HG02610 (cell line): ENCODE measurements around the gene RREB1.
A peak's percentile ranks its signal among the peaks of the same experiment; 100 is the strongest.

ENCODE experiments used
- ATAC-seq: cut with Tn5 transposase; IDR thresholded peaks from one replicate; pipeline ENCODE4 v1.9.1; 2021; ENCODE audit warnings: mild to moderate bottlenecking, moderate library complexity; ENCODE audit not compliant: unreplicated experiment

The RREB1 gene

GRCh38 chr6:7185561-7185960, 77.8 kb downstream of the RREB1 start:
- ATAC-seq = no peak

- peak; percentile 85 for ATAC-seq
Observed at GRCh38 chr6:7188492-7188891, 80.7 kb downstream of the RREB1 start.

GRCh38 chr6:7189101-7189758, 81.5 kb downstream of the RREB1 start:
- no peak for ATAC-seq

- ATAC-seq = no peak
Observed at GRCh38 chr6:7190791-7191190, 83.0 kb downstream of the RREB1 start.

GRCh38 chr6:7193122-7193521, 85.4 kb downstream of the RREB1 start:
- no peak for ATAC-seq

GRCh38 chr6:7194657-7195056, 86.9 kb downstream of the RREB1 start:
- no peak for ATAC-seq

GRCh38 chr6:7195339-7196018, 87.7 kb downstream of the RREB1 start:
- no peak for ATAC-seq

- ATAC-seq = no peak
Observed at GRCh38 chr6:7196019-7196402, 88.2 kb downstream of the RREB1 start.

- ATAC-seq = no peak
Observed at GRCh38 chr6:7196685-7197283, 89.0 kb downstream of the RREB1 start.

GRCh38 chr6:7197747-7198146, 90.0 kb downstream of the RREB1 start:
- no peak for ATAC-seq

GRCh38 chr6:7198833-7199800, 91.4 kb downstream of the RREB1 start:
- ATAC-seq = no peak

- ATAC-seq = no peak
Observed at GRCh38 chr6:7200598-7201443, 93.1 kb downstream of the RREB1 start.

GRCh38 chr6:7201444-7201731, 93.6 kb downstream of the RREB1 start:
- ATAC-seq = no peak

GRCh38 chr6:7201732-7202541, 94.2 kb downstream of the RREB1 start:
- ATAC-seq = peak; percentile 95

- ATAC-seq = no peak
Observed at GRCh38 chr6:7202950-7203349, 95.2 kb downstream of the RREB1 start.

- no peak for ATAC-seq
Observed at GRCh38 chr6:7203939-7204338, 96.2 kb downstream of the RREB1 start.

- no peak for ATAC-seq
Observed at GRCh38 chr6:7204726-7205125, 97.0 kb downstream of the RREB1 start.

- ATAC-seq = no peak
Observed at GRCh38 chr6:7207720-7208119, 100.0 kb downstream of the RREB1 start.

- no peak for ATAC-seq
Observed at GRCh38 chr6:7213416-7213815, 105.7 kb downstream of the RREB1 start.

- no peak for ATAC-seq
Observed at GRCh38 chr6:7214468-7214867, 106.7 kb downstream of the RREB1 start.
